SK-N-SH (cell line): ENCODE measurements around the gene DHX16. TPM values are rescaled to one million over a fixed set of nuclear protein-coding genes. Genes with fewer than 3 reads are reported as not detected.

Experiments used
- CTCF ChIA-PET: fragments of 300-600, 350-600 bp; formaldehyde crosslinking; extraction: SDS; loops from one replicate; lab custom pipeline; 2021; lab: Yijun Ruan, JAX
- POLR2A ChIA-PET: fragments of 350-600 bp; sonication (Branson Sonifier 250); formaldehyde crosslinking; extraction: SDS; loops from one replicate; lab custom pipeline; 2020; ENCODE audit warnings: antibody characterized with exemption, inconsistent platforms; lab: Yijun Ruan, JAX
- DNase-seq: peaks from one replicate; pipeline ENCODE4 v3.0.0; 2012
- H2AFZ ChIP-seq: fragments of 200-600 bp; sonication (generic); 2 replicates; pipeline ENCODE4 v1.8.1; 2016; ENCODE audit warnings: antibody characterized with exemption, mild to moderate bottlenecking, low read depth
- H3F3A ChIP-seq: fragments of 200-600 bp; sonication (generic); replicated peaks from 2 replicates; pipeline ENCODE3; 2016; ENCODE audit warnings: antibody characterized with exemption, mild to moderate bottlenecking; ENCODE audit not compliant: insufficient read depth
- H3K27ac ChIP-seq, 2 experiments: fragments of 200-500 bp in 1 of 2; fragments of 200-600 bp in 1 of 2; sonication (Bioruptor generic) in 1 of 2; sonication (generic), shearing (Covaris generic) in 1 of 2; 2 replicates each; pipeline versions ENCODE4 v1.5.1 to v1.6.1; 2014 to 2016; ENCODE audit warnings: low read depth in 2 of 2, inconsistent platforms in 1 of 2, low read length in 1 of 2, mild to moderate bottlenecking in 1 of 2, mixed read lengths in 1 of 2
- H3K27me3 ChIP-seq: fragments of 200-600 bp; sonication (generic), shearing (Covaris generic); 2 replicates; pipeline ENCODE4 v1.6.1; 2016; ENCODE audit warnings: mixed run types; ENCODE audit not compliant: insufficient read depth
- H3K36me3 ChIP-seq, 2 experiments: fragments of 200-500 bp in 1 of 2; fragments of 200-600 bp in 1 of 2; sonication (Bioruptor generic) in 1 of 2; sonication (generic) in 1 of 2; replicated peaks in 1 of 2; 2 replicates each; pipeline versions ENCODE3 to v1.5.1; 2014 to 2016; ENCODE audit warnings: low read length in 1 of 2, mild to moderate bottlenecking in 1 of 2; ENCODE audit not compliant: insufficient read depth in 2 of 2, control insufficient read depth in 1 of 2
- H3K4me1 ChIP-seq, 2 experiments: fragments of 200-500 bp in 1 of 2; fragments of 200-600 bp in 1 of 2; sonication (Bioruptor generic) in 1 of 2; sonication (generic), shearing (Covaris generic) in 1 of 2; 2 replicates each; pipeline versions ENCODE4 v1.5.1 to v1.6.1; 2014 to 2016; ENCODE audit warnings: low read depth in 1 of 2, low read length in 1 of 2, mixed run types in 1 of 2; ENCODE audit not compliant: insufficient read depth in 2 of 2, control insufficient read depth in 1 of 2
- H3K4me2 ChIP-seq: fragments of 200-600 bp; sonication (generic), shearing (Covaris generic); 2 replicates; pipeline ENCODE4 v1.6.1; 2017; ENCODE audit warnings: mixed run types
- H3K4me3 ChIP-seq, 2 experiments: fragments of 200-500 bp in 1 of 2; fragments of 200-600 bp in 1 of 2; sonication (Bioruptor generic) in 1 of 2; sonication (generic), shearing (Covaris generic) in 1 of 2; 2 replicates each; pipeline versions ENCODE4 v1.5.1 to v1.8.1; 2014 to 2016; ENCODE audit warnings: low read depth in 2 of 2, inconsistent platforms in 1 of 2, low read length in 1 of 2, mild to moderate bottlenecking in 1 of 2, mixed read lengths in 1 of 2, moderate library complexity in 1 of 2
- H3K79me2 ChIP-seq: fragments of 200-600 bp; sonication (generic); 2 replicates; pipeline ENCODE4 v1.8.1; 2017; ENCODE audit warnings: mild to moderate bottlenecking; ENCODE audit not compliant: insufficient read depth
- H3K9ac ChIP-seq: fragments of 200-600 bp; sonication (generic); 2 replicates; pipeline ENCODE4 v1.6.1; 2017; ENCODE audit warnings: mixed run types
- H3K9me2 ChIP-seq: fragments of 200-600 bp; sonication (generic); 2 replicates; pipeline ENCODE4 v1.6.1; 2017; ENCODE audit warnings: mixed run types
- H3K9me3 ChIP-seq: fragments of 200-600 bp; sonication (generic); 2 replicates; pipeline ENCODE4 v1.6.1; 2017; ENCODE audit warnings: mixed run types, mild to moderate bottlenecking, moderate library complexity
- H4K20me1 ChIP-seq: fragments of 200-600 bp; sonication (generic); 2 replicates; pipeline ENCODE4 v1.6.1; 2017; ENCODE audit warnings: mild to moderate bottlenecking, mixed run types; ENCODE audit not compliant: insufficient read depth
- CHD2 ChIP-seq: fragments of 150-350 bp; IDR thresholded peaks from 2 replicates; pipeline ENCODE4 v1.6.1; 2018; ENCODE audit warnings: low read length; ENCODE audit not compliant: partially characterized antibody
- EZH2phosphoT487 ChIP-seq: fragments of 200-600 bp; sonication (generic); IDR thresholded peaks from 2 replicates; pipeline ENCODE4 v1.6.1; 2017; ENCODE audit warnings: low read depth, mixed run types, mild to moderate bottlenecking, antibody characterized with exemption, moderate library complexity, borderline replicate concordance
- FOXM1 ChIP-seq: IDR thresholded peaks from 2 replicates; pipeline ENCODE4 v1.4.0; 2012; ENCODE audit warnings: low read depth, mild to moderate bottlenecking
- GATA2 ChIP-seq: sonication (generic); formaldehyde crosslinking; IDR thresholded peaks from 2 replicates; pipeline ENCODE4 v1.5.0; 2020; ENCODE audit warnings: mild to moderate bottlenecking, missing genetic modification reagents
- IRF3 ChIP-seq: fragments of 150-350 bp; IDR thresholded peaks from 2 replicates; pipeline ENCODE4 v1.6.1; 2016; ENCODE audit warnings: mild to moderate bottlenecking, low read depth, low read length
- NFIC ChIP-seq: IDR thresholded peaks from 2 replicates; pipeline ENCODE4 v1.4.0; 2012; ENCODE audit warnings: borderline replicate concordance
- NRF1 ChIP-seq: IDR thresholded peaks from 2 replicates; pipeline ENCODE4 v1.6.1; 2012; ENCODE audit warnings: low read depth, mild to moderate bottlenecking, low read length
- PBX3 ChIP-seq: IDR thresholded peaks from 2 replicates; pipeline ENCODE4; 2012
- RAD21 ChIP-seq: IDR thresholded peaks from 2 replicates; pipeline ENCODE4 v1.6.1; 2012; ENCODE audit warnings: mild to moderate bottlenecking, low read length
- REST ChIP-seq: IDR thresholded peaks from 2 replicates; pipeline ENCODE4 v1.6.1; 2012; ENCODE audit warnings: mild to moderate bottlenecking, low read depth, low read length, moderate library complexity
- RFX5 ChIP-seq: IDR thresholded peaks from 2 replicates; pipeline ENCODE4 v1.6.1; 2012; ENCODE audit warnings: mild to moderate bottlenecking, improper control_type of control experiment, low read length
- RXRA ChIP-seq: IDR thresholded peaks from 2 replicates; pipeline ENCODE4 v1.4.0; 2012; ENCODE audit warnings: low read depth, mild to moderate bottlenecking, borderline replicate concordance
- SMC3 ChIP-seq: IDR thresholded peaks from 2 replicates; pipeline ENCODE4 v1.6.1; 2012; ENCODE audit warnings: low read depth, low read length, improper control_type of control experiment
- USF1 ChIP-seq: IDR thresholded peaks from 2 replicates; pipeline ENCODE4 v1.4.0; 2012; ENCODE audit warnings: low read depth, borderline replicate concordance
- USF2 ChIP-seq: fragments of 150-350 bp; IDR thresholded peaks from 2 replicates; pipeline ENCODE4 v1.6.1; 2017; ENCODE audit warnings: antibody characterized with exemption, low read length, low read depth, borderline replicate concordance
- YY1 ChIP-seq: IDR thresholded peaks from 2 replicates; pipeline ENCODE4 v1.4.0; 2012; ENCODE audit warnings: low read depth, mild to moderate bottlenecking
- WGBS: methylation state at CpG from one replicate; pipeline ENCODE4 v1.1.6; 2017; ENCODE audit warnings: low lambda C conversion rate; 5-methylcytosine and 5-hydroxymethylcytosine counted together
- polyA plus RNA-seq, 3 experiments: library from polyadenylated mRNA; depleted of rRNA; stranded (reverse); fragments of >200 nt; gene quantifications; 2 replicates each; pipeline ENCODE4 v1.2.3, GENCODE V29; 2012
- TF ChIP-seq, protein P1 (sequence below): IDR thresholded peaks from 2 replicates; pipeline ENCODE4 v1.4.0; 2012; ENCODE audit warnings: low read depth, borderline replicate concordance
- TF ChIP-seq, protein P2 (sequence below): fragments of 200-600 bp; sonication (generic); IDR thresholded peaks from 2 replicates; pipeline ENCODE4 v1.6.1; 2017; ENCODE audit warnings: antibody characterized with exemption, mild to moderate bottlenecking, moderate library complexity

Gene DHX16
- 59.8 and 63.3 TPM in 2 replicates for polyA plus RNA-seq (2012; rRNA removed)
- 41.4 and 42.7 TPM in 2 replicates for polyA plus RNA-seq (2012; cell fraction: cytosol; rRNA removed)
- polyA plus RNA-seq (2012; cell fraction: nucleus; rRNA removed): 163 and 170 TPM in 2 replicates

GRCh38 chr6:30672445-30673253, at the start of gene DHX16:
DHX16 (minus strand) TSS chr6:30673006; CDS start chr6:30672841, 165 bp downstream.
- ChIA-PET POLR2A (interaction anchor here (0.6 to 1.3 kb wide), 7 partner anchors 10 to 57 kb away, joined by 3 to 6 read pairs (median 4); partner anchors contain the start of gene MDC1), CTCF (interaction anchor here (0.7 to 29.8 kb wide), 24 partner anchors 8 to 234 kb away, joined by 3 to 838 read pairs (median 3); partner anchors contain the start of genes ATAT1, FLOT1, MDC1 and TUBB)
- Histone ChIP-seq H3K36me3 (peaks cover 38% of the 10 kb centered on the region in 2 experiments), H3K27ac (peak within 1 kb of the TSS; percentile 60 to 66), H3K4me2 (peak within 1 kb of the TSS; percentile 80), H3K27me3 (no peaks in the 10 kb centered on the region), H3K4me3 (peak within 1 kb of the TSS; percentile 87 to 99), H3K4me1 (peaks cover 0 to 5% of the 10 kb centered on the region in 2 experiments; a peak in 3 of 4 replicates), H2AFZ (peak within 1 kb of the TSS; percentile 84), H3K79me2 (peaks cover 39% of the 10 kb centered on the region), H3K9ac (peak within 1 kb of the TSS; percentile 84), H3K9me2 (no peaks in the 10 kb centered on the region), H3F3A (peaks cover 37% of the 10 kb centered on the region), H3K9me3 (no peaks in the 10 kb centered on the region), H4K20me1 (0 out of 2 replicates have a peak, but pooled peaks cover 3% of the 10 kb centered on the region)
- DNase-seq: peak; percentile 92
- WGBS: 1% methylated on average over 24 of the region's 57 CpGs
- TF ChIP-seq EZH2phosphoT487: no peak
- TF ChIP-seq REST: peak; percentile 18; the same call in 1 of the 2 replicates
- no peak for TF ChIP-seq NFIC
- TF ChIP-seq PBX3: no peak; the same call in 1 of the 2 replicates
- TF ChIP-seq NRF1: no peak
- TF ChIP-seq, protein P1, sequence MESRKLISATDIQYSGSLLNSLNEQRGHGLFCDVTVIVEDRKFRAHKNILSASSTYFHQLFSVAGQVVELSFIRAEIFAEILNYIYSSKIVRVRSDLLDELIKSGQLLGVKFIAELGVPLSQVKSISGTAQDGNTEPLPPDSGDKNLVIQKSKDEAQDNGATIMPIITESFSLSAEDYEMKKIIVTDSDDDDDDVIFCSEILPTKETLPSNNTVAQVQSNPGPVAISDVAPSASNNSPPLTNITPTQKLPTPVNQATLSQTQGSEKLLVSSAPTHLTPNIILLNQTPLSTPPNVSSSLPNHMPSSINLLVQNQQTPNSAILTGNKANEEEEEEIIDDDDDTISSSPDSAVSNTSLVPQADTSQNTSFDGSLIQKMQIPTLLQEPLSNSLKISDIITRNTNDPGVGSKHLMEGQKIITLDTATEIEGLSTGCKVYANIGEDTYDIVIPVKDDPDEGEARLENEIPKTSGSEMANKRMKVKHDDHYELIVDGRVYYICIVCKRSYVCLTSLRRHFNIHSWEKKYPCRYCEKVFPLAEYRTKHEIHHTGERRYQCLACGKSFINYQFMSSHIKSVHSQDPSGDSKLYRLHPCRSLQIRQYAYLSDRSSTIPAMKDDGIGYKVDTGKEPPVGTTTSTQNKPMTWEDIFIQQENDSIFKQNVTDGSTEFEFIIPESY: peak; percentile 94
- peak; percentile 50; the same call in 1 of the 2 replicates for TF ChIP-seq SMC3
- no peak for TF ChIP-seq RXRA
- TF ChIP-seq CHD2: peak; percentile 97
- peak; percentile 78; the same call in 1 of the 2 replicates for TF ChIP-seq YY1
- no peak for TF ChIP-seq USF2
- no peak for TF ChIP-seq GATA2 (CRISPR knock-in tag)
- peak; percentile 66 for TF ChIP-seq RAD21
- TF ChIP-seq, protein P2, sequence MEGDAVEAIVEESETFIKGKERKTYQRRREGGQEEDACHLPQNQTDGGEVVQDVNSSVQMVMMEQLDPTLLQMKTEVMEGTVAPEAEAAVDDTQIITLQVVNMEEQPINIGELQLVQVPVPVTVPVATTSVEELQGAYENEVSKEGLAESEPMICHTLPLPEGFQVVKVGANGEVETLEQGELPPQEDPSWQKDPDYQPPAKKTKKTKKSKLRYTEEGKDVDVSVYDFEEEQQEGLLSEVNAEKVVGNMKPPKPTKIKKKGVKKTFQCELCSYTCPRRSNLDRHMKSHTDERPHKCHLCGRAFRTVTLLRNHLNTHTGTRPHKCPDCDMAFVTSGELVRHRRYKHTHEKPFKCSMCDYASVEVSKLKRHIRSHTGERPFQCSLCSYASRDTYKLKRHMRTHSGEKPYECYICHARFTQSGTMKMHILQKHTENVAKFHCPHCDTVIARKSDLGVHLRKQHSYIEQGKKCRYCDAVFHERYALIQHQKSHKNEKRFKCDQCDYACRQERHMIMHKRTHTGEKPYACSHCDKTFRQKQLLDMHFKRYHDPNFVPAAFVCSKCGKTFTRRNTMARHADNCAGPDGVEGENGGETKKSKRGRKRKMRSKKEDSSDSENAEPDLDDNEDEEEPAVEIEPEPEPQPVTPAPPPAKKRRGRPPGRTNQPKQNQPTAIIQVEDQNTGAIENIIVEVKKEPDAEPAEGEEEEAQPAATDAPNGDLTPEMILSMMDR: peak; percentile 96
- no peak for TF ChIP-seq FOXM1
- no peak for TF ChIP-seq IRF3
- TF ChIP-seq RFX5: peak; percentile 76; the same call in 1 of the 2 replicates
- TF ChIP-seq USF1: no peak
